GM12864 (cell line): ENCODE results near the gene RSF1.
"Not testable (repeated sequence)": the region's sequence is repeated elsewhere in the genome, so short reads cannot be mapped to it uniquely, and the experiment has no call there.

Experiments used
- DNase-seq: peaks from one replicate; pipeline ENCODE4 v3.0.0-alpha.2; 2011; ENCODE audit warnings: low read depth
- H3K4me3 ChIP-seq: 2 replicates; pipeline ENCODE4 v1.5.1; 2011; ENCODE audit warnings: mild to moderate bottlenecking, low read depth, low read length, control low read depth
- CTCF ChIP-seq: IDR thresholded peaks from 2 replicates; pipeline ENCODE4 v1.5.1; 2011; ENCODE audit warnings: low read depth, mild to moderate bottlenecking, moderate library complexity, low read length, control low read depth, inconsistent platforms; ENCODE audit errors: missing control alignments

Gene RSF1

GRCh38 chr11:77851503-77851902 lies 31.0 kb upstream of the RSF1 start:
- H3K4me3 ChIP-seq = no peak overlapping the region
- DNase-seq = no peak
- no peak for TF ChIP-seq CTCF

- not testable (repeated sequence) for H3K4me3 ChIP-seq, DNase-seq
These were observed 23.2 kb upstream of the RSF1 start for GRCh38 chr11:77843700-77844099.

- no peak for TF ChIP-seq CTCF
- DNase-seq = no peak
- H3K4me3 ChIP-seq = no peak overlapping the region
These were observed 22.1 kb upstream of the RSF1 start for GRCh38 chr11:77842441-77843121.

GRCh38 chr11:77833302-77833701 lies 12.8 kb upstream of the RSF1 start:
- TF ChIP-seq CTCF = no peak
- no peak for DNase-seq
- no peak overlapping the region for H3K4me3 ChIP-seq

- TF ChIP-seq CTCF = no peak
- no peak overlapping the region for H3K4me3 ChIP-seq
- DNase-seq = no peak
These were observed 8.4 kb upstream of the RSF1 start for GRCh38 chr11:77828926-77829325.

GRCh38 chr11:77823775-77824174 lies 3.3 kb upstream of the RSF1 start:
- no peak for DNase-seq
- H3K4me3 ChIP-seq = no peak overlapping the region
- TF ChIP-seq CTCF = no peak

- DNase-seq, H3K4me3 ChIP-seq: not testable (repeated sequence)
These were observed 1.6 kb upstream of the RSF1 start for GRCh38 chr11:77822126-77822525.

- no peak for TF ChIP-seq CTCF
- H3K4me3 ChIP-seq = peak overlapping the region; percentile 99
- no peak for DNase-seq
These were observed 878 bp upstream of the RSF1 start for GRCh38 chr11:77821349-77821851.
